Chondrocyte (in vitro differentiated cells): ENCODE data around the gene BRPF1. TPM values are rescaled to one million over a fixed set of nuclear protein-coding genes. Genes with fewer than 3 reads are reported as not detected.
A peak's percentile ranks its signal among the peaks of the same experiment; 100 is the strongest.

ENCODE experiments used
- DNase-seq: peaks from one replicate; pipeline ENCODE4 v3.0.0; 2021; ENCODE audit warnings: mixed read lengths, low spot score
- H3K27ac Mint-ChIP-seq: one replicate; pipeline ENCODE4 v1.8.0; 2021; ENCODE audit warnings: mild to moderate bottlenecking, moderate library complexity, mixed read lengths; ENCODE audit not compliant: unreplicated experiment
- H3K27me3 Mint-ChIP-seq: 2 replicates; pipeline ENCODE4 v1.8.0; 2021; ENCODE audit warnings: low read depth, mixed read lengths
- H3K36me3 Mint-ChIP-seq: 2 replicates; pipeline ENCODE4 v1.8.0; 2021; ENCODE audit warnings: low read depth, mixed read lengths
- H3K4me1 Mint-ChIP-seq: 2 replicates; pipeline ENCODE4 v1.8.0; 2021; ENCODE audit warnings: low read depth, mild to moderate bottlenecking, mixed read lengths
- H3K4me3 Mint-ChIP-seq: one replicate; pipeline ENCODE4 v1.8.0; 2021; ENCODE audit warnings: mild to moderate bottlenecking, moderate library complexity, mixed read lengths; ENCODE audit not compliant: unreplicated experiment
- H3K9me3 Mint-ChIP-seq: 2 replicates; pipeline ENCODE4 v1.8.0; 2021; ENCODE audit warnings: low read depth, mixed read lengths
- total RNA-seq: library from RNA; stranded (reverse); gene quantifications from 3 replicates; pipeline ENCODE4 v1.2.1, GENCODE V29; 2021
- TF ChIP-seq, protein P1 (sequence below): fragments of 200-600 bp; sonication (generic); IDR thresholded peaks from 2 replicates; pipeline ENCODE4 v1.5.0; 2021; ENCODE audit warnings: antibody characterized with exemption, mild to moderate bottlenecking, moderate library complexity

The BRPF1 gene
- total RNA-seq, 1 donor from 2014 or later, result 15.5 TPM

DNA sequence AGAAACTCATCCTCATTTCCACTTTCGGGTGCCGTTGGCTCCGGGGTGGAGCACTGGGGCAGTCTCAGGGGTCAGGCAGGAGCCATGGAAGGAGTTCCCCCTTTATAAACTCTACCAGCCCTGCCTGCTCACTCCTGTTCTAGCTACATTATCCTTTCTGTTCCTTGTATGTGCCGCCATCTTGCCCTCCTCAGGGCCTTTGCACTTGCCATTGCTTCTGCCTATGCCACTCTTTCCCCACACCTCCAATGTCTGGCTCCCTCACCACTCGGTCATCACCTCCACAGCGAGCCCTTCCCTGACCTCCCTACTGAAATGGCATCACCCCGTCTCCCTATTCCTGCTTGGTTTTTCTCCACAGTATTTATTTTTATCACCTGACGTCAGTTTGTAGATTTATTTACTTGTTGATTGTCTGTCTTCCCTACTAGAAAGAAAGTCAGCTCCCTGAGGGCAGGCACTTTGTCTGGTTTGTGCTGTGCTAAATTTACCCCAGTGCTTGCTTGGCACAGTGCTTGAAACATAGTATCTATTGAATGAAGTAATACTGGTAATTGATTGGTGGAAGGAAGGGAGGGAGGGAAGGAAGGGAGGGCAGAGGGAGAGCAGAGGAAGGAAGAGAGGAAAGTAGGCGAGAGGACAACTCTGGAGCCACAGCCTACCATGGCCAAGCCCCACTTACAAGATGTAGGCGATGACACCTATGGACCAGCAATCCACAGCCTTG, 29.4 kb downstream of the BRPF1 start:
- no peak for DNase-seq
- Mint-ChIP-seq H3K9me3 (no peaks in the 10 kb centered on the region), H3K4me3 (no peak overlapping the region), H3K4me1 (no peaks in the 10 kb centered on the region), H3K27ac (no peak overlapping the region), H3K36me3 (peaks cover 22% of the 10 kb centered on the region), H3K27me3 (no peaks in the 10 kb centered on the region)
- TF ChIP-seq, protein P1, sequence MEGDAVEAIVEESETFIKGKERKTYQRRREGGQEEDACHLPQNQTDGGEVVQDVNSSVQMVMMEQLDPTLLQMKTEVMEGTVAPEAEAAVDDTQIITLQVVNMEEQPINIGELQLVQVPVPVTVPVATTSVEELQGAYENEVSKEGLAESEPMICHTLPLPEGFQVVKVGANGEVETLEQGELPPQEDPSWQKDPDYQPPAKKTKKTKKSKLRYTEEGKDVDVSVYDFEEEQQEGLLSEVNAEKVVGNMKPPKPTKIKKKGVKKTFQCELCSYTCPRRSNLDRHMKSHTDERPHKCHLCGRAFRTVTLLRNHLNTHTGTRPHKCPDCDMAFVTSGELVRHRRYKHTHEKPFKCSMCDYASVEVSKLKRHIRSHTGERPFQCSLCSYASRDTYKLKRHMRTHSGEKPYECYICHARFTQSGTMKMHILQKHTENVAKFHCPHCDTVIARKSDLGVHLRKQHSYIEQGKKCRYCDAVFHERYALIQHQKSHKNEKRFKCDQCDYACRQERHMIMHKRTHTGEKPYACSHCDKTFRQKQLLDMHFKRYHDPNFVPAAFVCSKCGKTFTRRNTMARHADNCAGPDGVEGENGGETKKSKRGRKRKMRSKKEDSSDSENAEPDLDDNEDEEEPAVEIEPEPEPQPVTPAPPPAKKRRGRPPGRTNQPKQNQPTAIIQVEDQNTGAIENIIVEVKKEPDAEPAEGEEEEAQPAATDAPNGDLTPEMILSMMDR, result no peak

GRCh38 chr3:9761919-9762318, 30.4 kb downstream of the BRPF1 start:
- no peaks in the 10 kb centered on the region for H3K27me3 Mint-ChIP-seq
- no peak overlapping the region for H3K4me3 Mint-ChIP-seq
- TF ChIP-seq, protein P1, result no peak
- no peaks in the 10 kb centered on the region for H3K9me3 Mint-ChIP-seq
- H3K4me1 Mint-ChIP-seq, result peaks cover 2% of the 10 kb centered on the region
- no peak overlapping the region for H3K27ac Mint-ChIP-seq
- no peak for DNase-seq
- H3K36me3 Mint-ChIP-seq, result peaks cover 19% of the 10 kb centered on the region

GRCh38 chr3:9762871-9763270, 31.3 kb downstream of the BRPF1 start:
- Mint-ChIP-seq H3K27me3 (no peaks in the 10 kb centered on the region), H3K36me3 (peaks cover 20% of the 10 kb centered on the region), H3K9me3 (no peaks in the 10 kb centered on the region), H3K4me1 (peaks cover 11% of the 10 kb centered on the region), H3K4me3 (no peak overlapping the region), H3K27ac (no peak overlapping the region)
- DNase-seq, result no peak
- TF ChIP-seq, protein P1, result no peak

GRCh38 chr3:9765865-9766264, 34.3 kb downstream of the BRPF1 start:
- H3K27ac Mint-ChIP-seq, result no peak overlapping the region
- peaks cover 7% of the 10 kb centered on the region for H3K36me3 Mint-ChIP-seq
- TF ChIP-seq, protein P1, result no peak
- H3K4me3 Mint-ChIP-seq, result no peak overlapping the region
- H3K9me3 Mint-ChIP-seq, result no peaks in the 10 kb centered on the region
- H3K4me1 Mint-ChIP-seq, result peaks cover 38% of the 10 kb centered on the region
- DNase-seq, result no peak
- no peaks in the 10 kb centered on the region for H3K27me3 Mint-ChIP-seq

DNA sequence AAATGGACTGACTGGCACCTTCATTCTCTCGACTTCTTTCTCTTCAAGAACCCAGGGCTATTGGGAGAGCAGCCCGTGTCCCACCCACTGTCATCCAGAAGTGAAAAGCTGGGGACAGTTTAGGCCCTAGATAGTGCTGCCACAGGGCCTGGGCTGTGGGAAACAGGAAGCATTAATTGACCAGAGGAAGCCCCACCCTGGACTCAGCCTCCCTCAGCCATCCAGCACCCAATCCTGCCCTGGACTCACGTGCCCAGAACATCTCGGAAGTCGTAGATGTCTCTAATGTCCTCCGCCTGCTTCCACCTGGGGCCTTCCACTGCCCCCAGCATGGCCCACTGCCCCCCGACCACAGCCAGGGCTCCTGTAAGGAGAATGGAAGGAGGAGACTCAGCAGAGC, 35.9 kb downstream of the BRPF1 start:
- Mint-ChIP-seq H3K36me3 (peaks cover 4% of the 10 kb centered on the region), H3K27me3 (no peaks in the 10 kb centered on the region), H3K4me3 (no peak overlapping the region), H3K27ac (peak overlapping the region; percentile 27), H3K4me1 (peaks cover 39% of the 10 kb centered on the region), H3K9me3 (no peaks in the 10 kb centered on the region)
- no peak for DNase-seq
- TF ChIP-seq, protein P1, result no peak
